HG03521 (cell line): ENCODE data around the gene AFF3.
A peak's percentile ranks its signal among the peaks of the same experiment; 100 is the strongest.
"Not testable (repeated sequence)": the region's sequence is repeated elsewhere in the genome, so short reads cannot be mapped to it uniquely, and the experiment has no call there.

Experiments
- ATAC-seq: cut with Tn5 transposase; IDR thresholded peaks from one replicate; pipeline ENCODE4 v1.9.1; 2021; ENCODE audit warnings: mild to moderate bottlenecking, moderate library complexity; ENCODE audit not compliant: unreplicated experiment

The AFF3 gene, protein sequence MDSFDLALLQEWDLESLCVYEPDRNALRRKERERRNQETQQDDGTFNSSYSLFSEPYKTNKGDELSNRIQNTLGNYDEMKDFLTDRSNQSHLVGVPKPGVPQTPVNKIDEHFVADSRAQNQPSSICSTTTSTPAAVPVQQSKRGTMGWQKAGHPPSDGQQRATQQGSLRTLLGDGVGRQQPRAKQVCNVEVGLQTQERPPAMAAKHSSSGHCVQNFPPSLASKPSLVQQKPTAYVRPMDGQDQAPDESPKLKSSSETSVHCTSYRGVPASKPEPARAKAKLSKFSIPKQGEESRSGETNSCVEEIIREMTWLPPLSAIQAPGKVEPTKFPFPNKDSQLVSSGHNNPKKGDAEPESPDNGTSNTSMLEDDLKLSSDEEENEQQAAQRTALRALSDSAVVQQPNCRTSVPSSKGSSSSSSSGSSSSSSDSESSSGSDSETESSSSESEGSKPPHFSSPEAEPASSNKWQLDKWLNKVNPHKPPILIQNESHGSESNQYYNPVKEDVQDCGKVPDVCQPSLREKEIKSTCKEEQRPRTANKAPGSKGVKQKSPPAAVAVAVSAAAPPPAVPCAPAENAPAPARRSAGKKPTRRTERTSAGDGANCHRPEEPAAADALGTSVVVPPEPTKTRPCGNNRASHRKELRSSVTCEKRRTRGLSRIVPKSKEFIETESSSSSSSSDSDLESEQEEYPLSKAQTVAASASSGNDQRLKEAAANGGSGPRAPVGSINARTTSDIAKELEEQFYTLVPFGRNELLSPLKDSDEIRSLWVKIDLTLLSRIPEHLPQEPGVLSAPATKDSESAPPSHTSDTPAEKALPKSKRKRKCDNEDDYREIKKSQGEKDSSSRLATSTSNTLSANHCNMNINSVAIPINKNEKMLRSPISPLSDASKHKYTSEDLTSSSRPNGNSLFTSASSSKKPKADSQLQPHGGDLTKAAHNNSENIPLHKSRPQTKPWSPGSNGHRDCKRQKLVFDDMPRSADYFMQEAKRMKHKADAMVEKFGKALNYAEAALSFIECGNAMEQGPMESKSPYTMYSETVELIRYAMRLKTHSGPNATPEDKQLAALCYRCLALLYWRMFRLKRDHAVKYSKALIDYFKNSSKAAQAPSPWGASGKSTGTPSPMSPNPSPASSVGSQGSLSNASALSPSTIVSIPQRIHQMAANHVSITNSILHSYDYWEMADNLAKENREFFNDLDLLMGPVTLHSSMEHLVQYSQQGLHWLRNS (N-terminal part only)

DNA sequence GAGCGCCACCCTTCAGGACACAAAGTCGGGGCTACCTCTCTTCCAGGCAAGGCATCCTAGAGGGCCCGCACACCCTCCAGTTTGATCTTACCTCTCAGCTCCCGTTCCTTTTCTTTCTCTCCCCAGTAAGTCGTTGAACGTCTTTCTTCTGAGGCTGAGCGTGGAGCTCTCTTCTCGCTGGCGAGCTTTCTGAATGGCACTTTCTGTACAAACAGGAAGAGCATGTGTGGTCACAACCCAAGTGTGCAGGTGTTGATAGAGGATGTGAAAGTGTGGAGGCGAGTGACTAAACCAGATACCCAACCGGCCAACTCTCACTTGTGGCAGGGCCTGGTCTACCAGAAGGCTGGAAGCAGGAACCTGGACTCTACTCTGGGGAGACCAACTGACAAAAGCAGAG, at the start of gene AFF3:
AFF3 (minus strand) TSS at position 198 of the 400 bp plus-strand sequence. CDS start 38,136 bp downstream, outside the sequence.
- ATAC-seq, result peak; percentile 98

DNA sequence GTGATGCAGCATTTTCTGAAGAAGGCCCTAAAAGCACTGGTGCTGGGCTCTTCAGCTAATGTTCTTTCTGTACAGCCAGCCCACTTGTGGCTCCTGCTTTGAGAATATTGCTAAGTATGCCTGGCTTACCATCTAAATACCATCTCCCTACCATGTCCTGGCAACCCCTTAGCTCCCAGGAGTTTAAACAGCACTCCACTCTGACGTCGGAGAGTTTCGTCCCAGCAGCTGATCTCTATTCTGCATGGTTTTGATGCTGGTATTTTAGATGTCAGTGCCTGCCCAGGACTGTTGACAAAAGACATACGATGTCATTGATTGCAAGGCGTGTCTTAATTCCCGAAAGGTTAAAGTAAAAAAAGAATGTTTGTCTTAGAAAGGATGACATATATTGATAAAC, 47.0 kb upstream of the AFF3 start:
- no peak for ATAC-seq

DNA sequence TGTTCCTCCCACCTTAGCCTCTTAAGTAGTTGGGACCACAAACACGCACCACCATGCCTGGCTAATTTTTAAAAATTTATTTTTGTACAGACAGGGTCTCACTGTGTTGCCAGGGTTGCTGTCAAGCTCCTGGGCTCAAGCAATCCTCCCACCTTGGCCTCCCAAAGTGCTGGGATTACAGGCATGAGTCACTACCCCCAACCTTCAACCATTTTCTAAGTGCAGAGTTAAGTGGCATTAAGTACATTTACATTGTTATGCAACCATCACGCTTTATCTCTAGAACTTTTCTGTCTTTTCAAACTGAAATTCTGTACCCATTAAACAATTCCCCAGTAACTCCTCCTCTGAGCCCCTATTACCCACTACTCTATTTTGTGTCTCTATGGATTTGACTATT, 45.9 kb upstream of the AFF3 start:
- ATAC-seq, result no peak

DNA sequence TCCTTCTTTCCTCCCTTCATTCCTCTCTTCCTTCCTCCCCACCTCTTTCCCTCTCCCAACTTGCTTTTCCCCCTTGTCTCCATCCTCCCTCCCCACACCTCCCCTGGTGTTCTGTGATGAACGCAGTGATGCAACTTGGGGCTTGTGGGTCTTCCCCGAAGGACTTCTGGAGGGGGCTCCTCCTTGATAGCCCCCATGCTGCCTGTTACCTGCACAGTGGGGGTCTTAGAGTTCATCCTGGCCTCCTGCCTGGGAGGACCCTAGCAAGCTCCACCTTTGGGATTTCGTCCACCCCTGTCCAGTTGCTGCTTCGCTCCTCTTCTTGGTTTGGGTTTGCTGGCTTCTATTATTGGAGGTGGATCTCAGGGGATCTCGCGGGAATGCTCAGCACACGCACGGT, 43.7 kb upstream of the AFF3 start:
- no peak for ATAC-seq

DNA sequence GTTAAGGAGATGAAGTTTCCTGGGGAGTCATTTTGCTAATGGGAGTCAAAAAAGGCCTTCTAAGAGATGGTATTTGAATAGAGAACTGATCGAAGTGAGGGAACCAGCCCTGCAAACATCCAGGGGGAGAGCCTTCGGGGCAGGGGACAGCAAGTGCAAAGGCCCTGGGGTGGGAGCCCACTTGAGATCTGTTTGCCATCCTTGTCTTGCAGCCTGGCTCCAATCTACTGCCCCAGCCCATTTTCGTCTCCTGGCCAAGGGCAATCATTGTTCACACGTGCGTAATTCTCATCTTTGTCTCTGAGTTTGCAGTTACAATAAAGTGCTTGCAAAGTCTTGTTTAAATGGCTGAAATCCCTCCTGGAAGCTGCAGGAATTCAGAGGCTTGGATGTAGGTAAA, 43.1 kb upstream of the AFF3 start:
- no peak for ATAC-seq

DNA sequence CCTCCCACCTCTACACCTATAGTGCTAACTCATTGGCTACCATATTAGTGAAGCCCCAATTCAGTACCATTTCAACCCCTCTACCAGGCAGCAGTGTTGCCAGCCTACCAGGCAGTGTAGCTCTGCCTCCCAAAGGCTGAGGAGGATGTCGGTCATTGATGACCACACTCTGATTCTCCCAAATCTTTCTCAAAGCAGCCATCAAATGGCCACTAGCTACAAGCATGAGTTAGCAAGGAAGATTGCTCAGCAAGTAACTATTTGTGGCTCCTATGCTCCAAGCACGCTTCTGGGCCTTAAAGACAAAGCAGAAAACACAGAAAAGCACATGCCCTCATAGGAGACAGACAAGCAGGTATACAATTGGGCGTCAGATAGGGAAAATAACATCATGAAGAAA, 42.7 kb upstream of the AFF3 start:
- ATAC-seq, result no peak

DNA sequence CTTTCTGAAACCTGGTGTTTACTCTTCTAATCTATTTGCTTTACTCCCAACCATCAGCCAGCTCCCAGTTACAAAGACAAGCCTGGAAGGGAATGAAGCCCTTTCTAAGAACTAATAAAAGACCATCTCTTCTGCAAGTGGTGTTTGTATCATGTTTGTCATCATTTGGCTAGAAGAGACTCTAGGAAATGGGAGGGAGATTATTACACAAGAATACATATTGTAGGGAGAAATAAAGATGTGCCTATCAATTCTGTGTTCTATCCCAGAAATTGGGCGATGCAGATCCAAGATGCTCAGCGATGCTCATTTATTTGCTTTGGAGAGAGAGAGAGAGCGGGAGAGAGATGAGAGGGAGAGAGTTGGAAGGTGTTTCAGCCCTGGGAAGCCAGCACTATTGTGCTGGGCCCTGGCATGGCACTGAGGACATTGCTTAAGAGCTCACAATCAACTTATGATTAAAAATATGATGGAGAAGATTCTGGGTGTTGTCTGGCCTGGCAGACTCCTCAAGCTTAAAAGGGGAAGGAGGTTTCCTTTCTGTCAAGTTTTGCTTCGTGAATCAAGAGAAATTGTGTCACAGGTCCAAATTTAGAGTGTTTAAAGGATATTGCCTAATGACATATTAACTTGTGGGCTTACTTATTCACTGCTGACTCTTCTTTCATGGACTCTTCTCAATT, 41.8 kb upstream of the AFF3 start:
- no peak for ATAC-seq

DNA sequence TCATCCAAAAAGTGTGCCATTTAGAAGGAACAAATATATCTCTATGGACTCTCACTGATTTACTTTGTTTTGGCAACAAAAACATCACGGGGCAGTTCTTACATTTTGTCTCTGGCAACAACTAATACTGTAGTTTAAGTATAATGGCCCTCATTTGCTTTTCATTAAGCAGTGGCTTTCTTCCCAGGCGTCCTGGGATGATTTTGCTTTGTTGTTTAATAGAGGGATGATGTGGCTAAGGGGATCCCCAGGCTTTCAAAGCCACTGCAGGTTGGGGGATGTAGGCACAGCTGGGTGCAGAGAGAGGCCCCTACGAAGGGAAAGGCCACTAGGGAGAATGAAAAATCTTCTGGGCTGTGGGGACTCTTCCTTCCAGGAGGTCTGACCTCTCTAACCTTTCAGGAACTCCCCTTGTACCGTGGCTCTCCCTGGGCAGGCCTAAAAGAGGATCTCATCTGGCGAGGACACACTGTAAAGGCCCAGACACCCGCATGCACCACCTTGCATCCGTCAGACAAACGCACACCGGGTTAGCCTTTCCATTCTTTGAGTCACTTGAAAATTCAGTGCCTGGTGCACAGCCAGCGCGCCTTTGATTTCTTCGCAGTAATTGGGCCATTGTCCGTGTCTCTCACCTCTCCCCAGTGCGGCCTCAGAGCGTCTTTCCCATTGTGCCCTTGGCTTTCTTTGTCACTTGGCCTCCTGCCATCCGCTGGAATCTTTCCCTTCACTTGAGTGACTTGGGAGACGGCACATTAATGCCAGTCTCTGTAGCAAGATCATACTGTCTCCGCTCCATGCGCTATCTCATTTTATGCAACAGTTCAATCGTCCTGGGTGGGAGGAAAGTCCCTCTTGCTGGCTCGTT, 40.3 kb upstream of the AFF3 start:
- no peak for ATAC-seq

DNA sequence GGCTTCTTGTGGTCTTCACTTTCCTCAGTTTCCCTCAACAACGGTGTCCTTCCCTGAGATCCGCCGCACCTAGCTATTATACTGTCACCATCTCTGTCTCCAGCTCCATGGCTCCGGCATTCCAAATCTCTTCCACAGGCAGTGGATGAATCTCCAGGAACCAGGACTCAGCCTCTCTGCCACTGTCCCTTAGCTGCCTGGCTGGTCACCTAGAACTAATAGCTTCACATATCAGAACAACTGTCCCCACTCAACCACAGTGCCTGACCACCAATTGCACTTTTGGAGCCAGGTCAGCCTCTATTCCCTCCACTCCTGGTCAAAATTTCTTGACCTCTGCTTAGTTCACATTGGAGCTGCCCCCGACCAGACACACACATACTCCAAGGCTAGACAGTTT, 38.1 kb upstream of the AFF3 start:
- no peak for ATAC-seq

DNA sequence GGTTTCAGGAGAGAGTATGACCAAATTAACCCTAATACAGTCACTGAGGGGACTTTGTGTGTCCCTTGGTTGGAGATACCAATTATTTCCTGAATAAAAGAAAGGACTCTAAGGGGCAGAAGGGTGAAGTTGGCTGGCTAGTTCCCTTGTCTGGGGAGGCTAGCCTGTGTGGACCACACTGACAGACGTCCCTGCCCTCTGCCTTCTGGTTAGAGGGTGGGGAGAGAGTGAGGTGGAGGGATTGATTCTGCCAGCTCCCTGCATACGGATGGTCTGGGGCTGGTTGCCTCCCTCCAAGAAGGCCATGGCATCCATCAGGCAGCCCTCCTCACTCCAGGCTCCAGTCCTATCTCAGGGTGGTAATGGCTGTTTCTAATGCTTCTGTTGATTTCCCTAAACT, 37.4 kb upstream of the AFF3 start:
- no peak for ATAC-seq

DNA sequence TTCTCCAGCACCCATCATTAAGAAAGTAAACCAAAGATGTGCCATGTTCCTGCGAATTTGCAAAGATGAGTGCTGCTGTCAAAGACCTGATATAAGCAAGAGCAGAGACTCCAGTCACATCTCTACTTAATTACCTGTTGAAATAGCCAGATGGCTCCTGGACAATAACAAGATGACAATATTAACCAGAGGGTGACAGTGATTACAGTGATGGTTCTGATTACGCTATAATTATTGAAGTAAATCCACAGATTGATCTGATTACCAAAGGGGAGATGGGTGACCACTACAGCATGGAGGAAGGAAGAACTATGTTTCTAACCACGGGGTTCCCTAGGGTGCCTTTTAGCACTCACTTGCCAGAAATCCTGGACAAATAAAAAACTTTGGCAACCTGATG, 36.5 kb upstream of the AFF3 start:
- ATAC-seq, result no peak

DNA sequence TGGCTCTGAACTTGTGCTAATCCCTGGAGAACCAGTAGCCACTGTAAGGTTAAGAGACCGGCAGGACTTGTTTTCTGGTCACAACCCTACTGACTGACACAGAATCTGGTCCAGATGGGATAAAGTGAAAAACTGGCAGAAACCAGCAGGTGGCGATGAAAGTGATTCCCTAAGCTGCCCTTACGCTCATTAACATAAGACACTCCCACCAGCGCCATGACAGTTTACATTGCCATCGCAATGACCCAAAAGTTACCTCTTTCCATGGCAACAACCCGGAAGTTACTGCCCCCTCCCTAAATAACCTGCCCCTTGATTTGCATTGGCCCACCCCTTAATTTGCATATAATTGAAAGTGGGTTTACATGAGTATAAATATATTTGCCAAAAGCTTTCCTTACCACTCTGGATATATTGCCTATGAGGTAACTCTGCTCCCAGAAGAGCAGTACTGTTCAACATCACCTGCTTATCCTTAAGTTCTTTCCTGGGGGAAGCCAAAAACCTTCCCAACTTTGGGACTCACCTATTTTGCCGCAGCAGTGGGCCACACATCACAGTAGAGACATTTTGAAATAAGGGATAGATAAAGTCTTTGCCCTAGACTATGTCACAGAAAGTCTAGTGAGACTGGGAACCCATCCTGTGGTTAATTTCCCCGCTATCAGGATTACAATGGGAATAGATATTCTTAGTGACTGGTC, 35.8 kb upstream of the AFF3 start:
- peak; percentile 41 for ATAC-seq

DNA sequence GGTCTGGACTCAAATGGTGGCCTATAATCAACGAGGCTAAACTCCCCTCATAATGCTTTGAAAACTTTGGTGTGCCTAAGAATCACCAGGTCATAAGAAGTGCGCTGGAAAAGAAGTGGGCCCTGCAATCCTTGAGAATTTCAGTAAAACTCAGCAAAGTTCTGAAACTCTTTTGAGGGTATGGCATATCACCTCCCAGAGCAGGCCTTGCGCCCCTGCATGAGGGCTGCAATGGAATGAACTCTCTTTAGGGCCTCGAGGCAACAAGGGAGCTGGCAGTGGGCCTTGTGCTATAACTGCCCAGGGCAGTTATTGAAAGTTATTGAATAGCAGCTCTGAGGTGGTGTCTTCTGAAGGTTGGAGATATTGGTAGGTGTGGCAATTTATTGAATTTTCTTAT, 34.5 kb upstream of the AFF3 start:
- no peak for ATAC-seq

DNA sequence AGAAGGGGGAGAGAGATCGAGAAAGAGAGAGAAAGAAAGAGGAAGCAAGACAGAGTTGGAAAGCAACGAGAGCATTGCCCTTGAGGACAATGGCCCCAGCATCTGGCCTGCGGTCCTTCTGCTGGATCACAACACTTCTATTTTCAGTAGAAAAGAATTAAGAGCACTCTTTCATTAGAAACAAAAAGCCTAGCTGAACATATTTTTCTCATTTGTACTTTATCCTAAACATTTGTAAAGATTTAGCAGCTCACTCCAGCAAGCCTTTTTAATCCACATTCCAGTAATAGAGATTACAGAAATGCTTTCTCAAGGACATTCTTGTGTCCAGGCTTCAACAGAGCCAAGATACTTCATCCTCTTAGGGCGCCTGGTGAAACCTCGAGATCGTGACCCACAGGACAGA, 31.6 kb upstream of the AFF3 start:
- no peak for ATAC-seq

DNA sequence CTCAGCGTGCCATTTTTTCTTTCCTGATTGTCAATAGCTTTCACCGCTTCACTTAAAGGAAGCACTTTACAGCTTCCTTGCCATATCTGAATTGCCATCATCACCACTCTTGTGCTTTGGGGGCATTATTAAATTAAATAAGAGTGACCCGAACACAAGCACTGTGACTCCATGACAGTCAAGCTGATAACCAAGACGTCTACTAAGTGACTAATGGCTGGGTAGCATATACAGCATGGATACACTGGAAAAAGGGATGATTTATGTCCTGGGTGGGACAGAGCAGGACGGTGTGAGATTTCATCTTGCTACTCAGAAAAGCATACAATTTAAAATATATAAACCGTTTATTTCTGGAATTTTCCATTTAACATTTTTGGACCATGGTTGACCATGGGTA, 24.3 kb upstream of the AFF3 start:
- no peak for ATAC-seq

DNA sequence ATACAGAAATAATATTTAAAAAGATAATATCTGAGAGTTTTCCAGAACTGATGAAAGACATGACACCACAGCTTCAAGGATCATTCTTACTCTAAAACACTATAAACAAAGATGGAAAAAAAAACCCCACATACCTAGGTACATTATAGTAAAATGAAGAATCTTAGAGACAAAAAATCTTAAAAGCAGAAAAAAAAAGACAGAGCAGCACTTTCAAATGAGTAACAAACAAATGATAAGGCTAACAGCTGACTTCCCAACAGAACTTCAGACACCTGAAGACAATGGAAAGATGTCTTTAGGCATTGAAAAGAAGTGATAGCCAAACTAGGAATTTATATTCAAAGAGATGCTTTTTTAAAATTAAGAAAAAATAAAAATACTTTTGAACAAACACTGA, 21.2 kb upstream of the AFF3 start:
- ATAC-seq, result no peak

DNA sequence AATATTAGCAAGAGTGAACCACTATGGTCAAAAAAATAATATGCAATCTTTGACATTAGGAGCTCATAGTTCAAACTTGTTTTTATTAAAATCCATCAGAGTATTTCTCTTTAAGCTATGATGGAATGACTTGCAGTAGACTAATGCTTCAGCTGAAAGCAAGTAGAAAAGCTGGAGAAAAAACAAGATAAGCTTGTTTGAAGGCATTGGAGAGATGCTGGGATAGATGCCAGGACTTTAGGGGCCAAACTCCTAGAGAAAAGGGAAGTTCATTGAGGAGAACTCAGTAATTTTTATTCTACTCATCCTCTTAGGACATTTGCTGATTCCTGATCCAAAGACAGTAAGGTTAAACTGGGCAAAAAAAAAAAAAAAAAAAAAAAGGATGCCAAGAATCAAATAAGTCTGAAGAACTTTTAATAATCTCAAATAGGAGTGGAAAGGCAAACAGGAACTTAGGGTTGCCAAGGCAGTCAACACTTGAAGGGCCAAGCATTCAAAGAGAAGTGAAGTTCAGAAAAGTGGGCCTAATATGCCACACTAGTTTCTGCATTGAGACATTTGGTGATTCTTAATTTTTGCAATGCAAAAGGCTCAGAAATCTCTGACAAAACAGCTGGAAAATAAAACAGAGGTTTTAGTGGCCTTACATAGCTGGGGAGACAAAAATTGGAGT, 19.7 kb upstream of the AFF3 start:
- no peak for ATAC-seq

DNA sequence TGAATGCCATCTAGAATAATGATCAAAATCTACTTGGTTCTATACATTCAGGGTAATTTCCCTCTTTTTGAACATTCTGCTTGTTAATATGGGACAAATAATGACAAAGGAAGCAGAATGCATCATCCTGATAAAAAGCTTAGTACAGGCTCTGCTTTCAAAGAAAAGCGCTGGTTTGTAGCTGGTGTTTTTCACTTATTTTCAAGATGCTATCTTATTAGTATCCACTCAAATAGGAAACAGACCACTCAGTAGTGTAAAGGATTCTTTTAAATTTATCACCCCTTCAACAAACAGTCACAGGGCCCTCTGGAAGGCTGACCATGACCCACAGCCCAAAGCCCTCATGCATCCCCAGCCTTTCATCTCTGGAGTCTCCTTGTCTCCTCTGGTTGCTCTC, 18.0 kb upstream of the AFF3 start:
- no peak for ATAC-seq

DNA sequence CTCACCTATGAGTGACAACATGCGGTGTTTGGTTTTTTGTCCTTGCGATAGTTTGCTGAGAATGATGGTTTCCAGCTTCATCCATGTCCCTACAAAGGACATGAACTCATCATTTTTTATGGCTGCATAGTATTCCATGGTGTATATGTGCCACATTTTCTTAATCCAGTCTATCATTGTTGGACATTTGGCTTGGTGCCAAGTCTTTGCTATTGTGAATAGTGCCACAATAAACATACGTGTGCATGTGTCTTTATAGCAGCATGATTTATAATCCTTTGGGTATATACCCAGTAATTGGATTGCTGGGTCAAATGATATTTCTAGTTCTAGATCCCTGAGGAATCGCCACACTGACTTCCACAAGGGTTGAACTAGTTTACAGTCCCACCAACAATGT, 9.4 kb upstream of the AFF3 start:
- not testable (repeated sequence) for ATAC-seq
